Activated T-cell treated with anti-CD3 and anti-CD28 coated beads, Interleukin-2, amount 50 U/mL, for 72 hours (primary cell): ENCODE measurements around the gene OTUD6A. TPM values are rescaled to one million over a fixed set of nuclear protein-coding genes. Genes with fewer than 3 reads are reported as not detected.

ENCODE experiments used
- total RNA-seq, 2 donors: library from RNA; stranded (reverse); gene quantifications; one replicate each; pipeline ENCODE4 v1.2.3, GENCODE V29; 2022

OTUD6A gene
- total RNA-seq, 2 donors from 2014 or later: not detected

Other genes starting within 250 kb of the OTUD6A start
- not detected for gene AWAT2, start 12.5 kb upstream of the OTUD6A start, total RNA-seq
- gene IGBP1, start 71.0 kb downstream of the OTUD6A start, total RNA-seq: 10 to 100 TPM; 61.0 to 61.9 TPM
- gene DGAT2L6, start 115.0 kb downstream of the OTUD6A start, total RNA-seq: not detected
- not detected for gene AWAT1, start 172.2 kb downstream of the OTUD6A start, total RNA-seq
- under 1 TPM; 0.34 to 0.69 TPM for gene P2RY4, start 197.7 kb downstream of the OTUD6A start, total RNA-seq
- not detected for gene ARR3, start 205.9 kb downstream of the OTUD6A start, total RNA-seq
- gene RAB41, start 219.7 kb downstream of the OTUD6A start, total RNA-seq: not detected
- gene PDZD11, start 227.5 kb downstream of the OTUD6A start, total RNA-seq: 10 to 100 TPM; 17.7 to 20.6 TPM
- gene KIF4A, start 227.6 kb downstream of the OTUD6A start, total RNA-seq: 10 to 100 TPM; 26.4 to 28.7 TPM